H9 (cell line): ENCODE results near the gene TRMT44. TPM values are rescaled to one million over a fixed set of nuclear protein-coding genes. Genes with fewer than 3 reads are reported as not detected.

Source experiments
- DNase-seq: peaks from one replicate; pipeline ENCODE4 v3.0.0-alpha.2; 2017
- H2AFZ ChIP-seq: one replicate; pipeline ENCODE4 v1.6.1; 2013; ENCODE audit warnings: mild to moderate bottlenecking, low read length, control low read depth, moderate library complexity
- H2AK5ac ChIP-seq: 2 replicates; pipeline ENCODE4 v1.6.1; 2013; ENCODE audit warnings: low read length, control low read depth, mixed read lengths; ENCODE audit not compliant: insufficient read length
- H2BK120ac ChIP-seq: one replicate; pipeline ENCODE4 v1.6.1; 2013; ENCODE audit warnings: low read depth, mild to moderate bottlenecking, low read length, control low read depth, inconsistent platforms; ENCODE audit not compliant: poor library complexity, severe bottlenecking
- H2BK12ac ChIP-seq: 2 replicates; pipeline ENCODE4 v1.6.1; 2013; ENCODE audit warnings: low read length, control low read depth, mixed read lengths, low read depth; ENCODE audit not compliant: insufficient read length
- H2BK15ac ChIP-seq: 2 replicates; pipeline ENCODE4 v1.6.1; 2013; ENCODE audit warnings: low read depth, low read length, control low read depth
- H2BK20ac ChIP-seq: one replicate; pipeline ENCODE4 v1.6.1; 2013; ENCODE audit warnings: low read depth, mild to moderate bottlenecking, low read length, control low read depth, inconsistent platforms; ENCODE audit not compliant: poor library complexity, severe bottlenecking
- H2BK5ac ChIP-seq: 2 replicates; pipeline ENCODE4 v1.6.1; 2013; ENCODE audit warnings: low read length, control low read depth, mixed read lengths; ENCODE audit not compliant: insufficient read length
- H3K14ac ChIP-seq: 2 replicates; pipeline ENCODE4 v1.6.1; 2013; ENCODE audit warnings: low read length, control low read depth; ENCODE audit not compliant: insufficient read depth
- H3K18ac ChIP-seq: 2 replicates; pipeline ENCODE4 v1.6.1; 2013; ENCODE audit warnings: low read depth, mild to moderate bottlenecking, mixed read lengths, low read length, control low read depth; ENCODE audit not compliant: insufficient read length
- H3K23ac ChIP-seq: 2 replicates; pipeline ENCODE4 v1.6.1; 2013; ENCODE audit warnings: low read length, control low read depth, mixed read lengths, low read depth; ENCODE audit not compliant: insufficient read length
- H3K23me2 ChIP-seq: 2 replicates; pipeline ENCODE4 v1.6.1; 2013; ENCODE audit warnings: low read depth, mild to moderate bottlenecking, mixed read lengths, low read length, control low read depth; ENCODE audit not compliant: insufficient read length, poor library complexity, severe bottlenecking
- H3K27ac ChIP-seq: 2 replicates; pipeline ENCODE4 v1.5.1; 2013; ENCODE audit warnings: low read length, control low read depth, mixed read lengths, low read depth; ENCODE audit not compliant: insufficient read length
- H3K27me3 ChIP-seq: 2 replicates; pipeline ENCODE4 v1.6.1; 2013; ENCODE audit warnings: low read length, control low read depth, inconsistent platforms; ENCODE audit not compliant: insufficient read depth
- H3K4ac ChIP-seq: 2 replicates; pipeline ENCODE4 v1.6.1; 2013; ENCODE audit warnings: low read depth, mild to moderate bottlenecking, control low read depth, inconsistent platforms, low read length, moderate library complexity
- H3K4me1 ChIP-seq: 2 replicates; pipeline ENCODE4 v1.6.1; 2013; ENCODE audit warnings: low read length, control low read depth, inconsistent platforms; ENCODE audit not compliant: insufficient read depth
- H3K4me2 ChIP-seq: 2 replicates; pipeline ENCODE4 v1.6.1; 2013; ENCODE audit warnings: low read length, control low read depth, mixed read lengths; ENCODE audit not compliant: insufficient read length, insufficient read depth
- H3K56ac ChIP-seq: 2 replicates; pipeline ENCODE4 v1.6.1; 2013; ENCODE audit warnings: low read depth, mild to moderate bottlenecking, mixed read lengths, low read length, control low read depth; ENCODE audit not compliant: insufficient read length
- H3K79me1 ChIP-seq: 2 replicates; pipeline ENCODE4 v1.6.1; 2013; ENCODE audit warnings: low read depth, mild to moderate bottlenecking, moderate library complexity, low read length, control low read depth, inconsistent platforms; ENCODE audit not compliant: insufficient read depth, poor library complexity, severe bottlenecking
- H3K79me2 ChIP-seq: 2 replicates; pipeline ENCODE4 v1.6.1; 2013; ENCODE audit warnings: low read length, control low read depth, inconsistent platforms; ENCODE audit not compliant: insufficient read depth
- H3K9ac ChIP-seq: 2 replicates; pipeline ENCODE4 v1.6.1; 2013; ENCODE audit warnings: low read length, control low read depth, mixed read lengths; ENCODE audit not compliant: insufficient read length; ENCODE audit errors: extremely low read depth
- H3K9me3 ChIP-seq: one replicate; pipeline ENCODE4 v1.6.1; 2013; ENCODE audit warnings: low read depth, low read length, inconsistent platforms; ENCODE audit not compliant: control insufficient read depth
- H3T11ph ChIP-seq: one replicate; pipeline ENCODE4 v1.6.1; 2013; ENCODE audit warnings: mild to moderate bottlenecking, low read length, control low read depth, inconsistent platforms
- H4K20me1 ChIP-seq: one replicate; pipeline ENCODE4 v1.6.1; 2013; ENCODE audit not compliant: control insufficient read depth, insufficient read length, insufficient read depth
- H4K5ac ChIP-seq: 2 replicates; pipeline ENCODE4 v1.6.1; 2013; ENCODE audit warnings: low read depth, mild to moderate bottlenecking, mixed read lengths, low read length, control low read depth; ENCODE audit not compliant: insufficient read length
- H4K8ac ChIP-seq: replicated peaks from 2 replicates; pipeline ENCODE4 v1.6.1; 2013; ENCODE audit warnings: low read length, control low read depth, mixed read lengths, low read depth; ENCODE audit not compliant: insufficient read length
- H4K91ac ChIP-seq: 2 replicates; pipeline ENCODE4 v1.6.1; 2013; ENCODE audit warnings: low read depth, mild to moderate bottlenecking, moderate library complexity, mixed read lengths, low read length, control low read depth; ENCODE audit not compliant: insufficient read length
- H3K27ac Mint-ChIP-seq, 3 experiments: 2 replicates in 2 of 3; 3 replicates in 1 of 3; pipeline ENCODE4 v1.8.0; 2020 to 2021; ENCODE audit warnings: mixed read lengths in 3 of 3, mild to moderate bottlenecking in 1 of 3, moderate library complexity in 1 of 3
- H3K27me3 Mint-ChIP-seq: 2 replicates; pipeline ENCODE4 v1.8.0; 2021; ENCODE audit warnings: low read depth, mild to moderate bottlenecking, moderate library complexity, mixed read lengths
- H3K36me3 Mint-ChIP-seq, 3 experiments: 2 replicates in 2 of 3; 3 replicates in 1 of 3; pipeline ENCODE4 v1.8.0; 2020 to 2021; ENCODE audit warnings: low read depth in 3 of 3, mixed read lengths in 3 of 3; ENCODE audit not compliant: insufficient read depth in 1 of 3
- H3K4me1 Mint-ChIP-seq, 2 experiments: 2 replicates each; pipeline ENCODE4 v1.8.0; 2020; ENCODE audit warnings: mixed read lengths in 2 of 2
- H3K4me3 Mint-ChIP-seq, 2 experiments: 2 replicates in 1 of 2; 3 replicates in 1 of 2; pipeline ENCODE4 v1.8.0; 2020 to 2021; ENCODE audit warnings: mild to moderate bottlenecking in 2 of 2, mixed read lengths in 2 of 2, moderate library complexity in 1 of 2
- H3K9me3 Mint-ChIP-seq, 2 experiments: 2 replicates in 1 of 2; 3 replicates in 1 of 2; pipeline ENCODE4 v1.8.0; 2020; ENCODE audit warnings: mild to moderate bottlenecking in 2 of 2, mixed read lengths in 2 of 2, moderate library complexity in 1 of 2
- WGBS: extraction: QIAGEN DNeasy Blood & Tissue Kit; methylation state at CpG from one replicate; pipeline ENCODE4 v1.1.7; 2013; ENCODE audit warnings: missing lambda C conversion rate, low lambda C conversion rate, mixed read lengths; ENCODE audit not compliant: insufficient read length; ENCODE audit errors: extremely low coverage; 5-methylcytosine and 5-hydroxymethylcytosine counted together
- total RNA-seq: library from RNA; stranded (reverse); gene quantifications from 2 replicates; pipeline ENCODE4 v1.2.1, GENCODE V29; 2021
- TF ChIP-seq, protein P1 (sequence below): fragments of 200-600 bp; sonication (generic); conservative IDR thresholded peaks from 3 replicates; pipeline ENCODE4 v1.8.0; 2021; ENCODE audit warnings: antibody characterized with exemption, mild to moderate bottlenecking

Gene TRMT44
- total RNA-seq, 1 experiment from 2014 or later, result 22.8 TPM

DNA sequence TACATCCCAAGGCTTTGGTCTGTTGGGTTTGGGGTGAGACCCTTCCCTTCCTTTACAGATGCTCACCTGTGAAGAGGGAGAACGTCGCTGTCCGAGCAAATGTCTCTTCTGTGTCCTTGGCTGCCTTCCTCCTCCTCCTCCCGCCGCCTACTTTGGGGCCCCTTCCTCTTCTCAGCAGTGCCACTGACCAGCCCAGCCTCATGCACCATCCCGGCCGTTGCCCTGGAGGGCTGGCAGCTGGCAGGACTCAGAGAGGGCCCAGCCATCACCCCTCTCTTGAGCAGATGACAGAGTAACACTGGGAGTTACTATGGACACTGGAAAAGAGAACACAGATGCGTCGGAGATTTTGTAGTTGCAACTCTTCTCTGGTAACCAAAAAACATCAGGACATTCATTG, 68.2 kb downstream of the TRMT44 start:
- peak overlapping the region; percentile 34 to 87 (median 59); a peak in 4 of 7 replicates for H3K27ac Mint-ChIP-seq

More for the DNA sequence above, 68.2 kb downstream of the TRMT44 start:
- H3K9ac ChIP-seq, result no peak overlapping the region
- H3K36me3 Mint-ChIP-seq, result peaks cover 11 to 19% (median 14%) of the 10 kb centered on the region in 3 experiments; a peak in 6 of 7 replicates
- no peak overlapping the region for H3K27ac ChIP-seq
- no peaks in the 10 kb centered on the region for H3K79me1 ChIP-seq
- no peak overlapping the region for H3K4me3 Mint-ChIP-seq
- H4K8ac ChIP-seq, result no peak overlapping the region
- no peak for DNase-seq
- no peak overlapping the region for H2BK5ac ChIP-seq
- no CpG with 5 or more reads among the region's 9 CpGs for WGBS
- no peak overlapping the region for H2BK20ac ChIP-seq
- H3K27me3 Mint-ChIP-seq, result peaks cover 2% of the 10 kb centered on the region; the same call in 1 of the 2 replicates
- no peaks in the 10 kb centered on the region for H3K27me3 ChIP-seq
- H3K4me1 ChIP-seq, result no peaks in the 10 kb centered on the region; the same call in 1 of the 2 replicates
- no peak overlapping the region for H4K91ac ChIP-seq
- TF ChIP-seq, protein P1, sequence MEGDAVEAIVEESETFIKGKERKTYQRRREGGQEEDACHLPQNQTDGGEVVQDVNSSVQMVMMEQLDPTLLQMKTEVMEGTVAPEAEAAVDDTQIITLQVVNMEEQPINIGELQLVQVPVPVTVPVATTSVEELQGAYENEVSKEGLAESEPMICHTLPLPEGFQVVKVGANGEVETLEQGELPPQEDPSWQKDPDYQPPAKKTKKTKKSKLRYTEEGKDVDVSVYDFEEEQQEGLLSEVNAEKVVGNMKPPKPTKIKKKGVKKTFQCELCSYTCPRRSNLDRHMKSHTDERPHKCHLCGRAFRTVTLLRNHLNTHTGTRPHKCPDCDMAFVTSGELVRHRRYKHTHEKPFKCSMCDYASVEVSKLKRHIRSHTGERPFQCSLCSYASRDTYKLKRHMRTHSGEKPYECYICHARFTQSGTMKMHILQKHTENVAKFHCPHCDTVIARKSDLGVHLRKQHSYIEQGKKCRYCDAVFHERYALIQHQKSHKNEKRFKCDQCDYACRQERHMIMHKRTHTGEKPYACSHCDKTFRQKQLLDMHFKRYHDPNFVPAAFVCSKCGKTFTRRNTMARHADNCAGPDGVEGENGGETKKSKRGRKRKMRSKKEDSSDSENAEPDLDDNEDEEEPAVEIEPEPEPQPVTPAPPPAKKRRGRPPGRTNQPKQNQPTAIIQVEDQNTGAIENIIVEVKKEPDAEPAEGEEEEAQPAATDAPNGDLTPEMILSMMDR, result no peak
- H3T11ph ChIP-seq, result no peak overlapping the region
- H4K5ac ChIP-seq, result no peak overlapping the region
- H3K4ac ChIP-seq, result no peak overlapping the region
- no peak overlapping the region for H2BK15ac ChIP-seq
- H2BK120ac ChIP-seq, result no peak overlapping the region
- peaks cover 33 to 34% of the 10 kb centered on the region in 2 experiments for H3K4me1 Mint-ChIP-seq
- no peaks in the 10 kb centered on the region for H3K23me2 ChIP-seq
- no peak overlapping the region for H2AFZ ChIP-seq
- H4K20me1 ChIP-seq, result no peaks in the 10 kb centered on the region
- no peak overlapping the region for H3K18ac ChIP-seq
- no peaks in the 10 kb centered on the region for H3K9me3 ChIP-seq
- H3K79me2 ChIP-seq, result no peaks in the 10 kb centered on the region
- H3K9me3 Mint-ChIP-seq, result peaks cover 15 to 19% of the 10 kb centered on the region in 2 experiments
- no peak overlapping the region for H3K56ac ChIP-seq
- no peak overlapping the region for H3K23ac ChIP-seq
- no peak overlapping the region for H3K14ac ChIP-seq
- H3K4me2 ChIP-seq, result no peak overlapping the region
- H2AK5ac ChIP-seq, result no peak overlapping the region
- H2BK12ac ChIP-seq, result no peak overlapping the region
